Stimulated activated naive B cell treated with anti-CD40 and anti-IgM and Interleukin-4, amounts not matched to agents 10 μg/mL and 1 μg/mL and 100 μg/mL, for 72 hours (primary cell): Measurements from ENCODE around the gene FBN3.
"Not testable (repeated sequence)": the region's sequence is repeated elsewhere in the genome, so short reads cannot be mapped to it uniquely, and the experiment has no call there.

Experiments used
- ATAC-seq, 2 donors: fragments of 150-1000 bp; cut with Tn5 transposase; replicated peaks; 2 replicates each; pipeline ENCODE4 v1.10.0; 2021; ENCODE audit warnings: moderate library complexity in 1 of 2
- DNase-seq: peaks from one replicate; pipeline ENCODE4 v3.0.0; 2021
- H3K27ac Mint-ChIP-seq: one replicate; pipeline ENCODE4 v1.8.0; 2022; ENCODE audit warnings: mild to moderate bottlenecking, mixed read lengths
- H3K27me3 Mint-ChIP-seq, 2 donors: one replicate each; pipeline ENCODE4 v1.8.0; 2022; ENCODE audit warnings: mixed read lengths in 2 of 2
- H3K36me3 Mint-ChIP-seq, 2 donors: one replicate each; pipeline ENCODE4 v1.8.0; 2022; ENCODE audit warnings: mixed read lengths in 2 of 2, mild to moderate bottlenecking in 1 of 2
- H3K4me1 Mint-ChIP-seq, 2 donors: one replicate each; pipeline ENCODE4 v1.8.0; 2022; ENCODE audit warnings: mixed read lengths in 2 of 2, mild to moderate bottlenecking in 1 of 2
- H3K4me3 Mint-ChIP-seq, 2 donors: one replicate each; pipeline ENCODE4 v1.8.0; 2022; ENCODE audit warnings: mild to moderate bottlenecking in 2 of 2, mixed read lengths in 2 of 2, moderate library complexity in 1 of 2
- H3K9me3 Mint-ChIP-seq, 2 donors: one replicate each; pipeline ENCODE4 v1.8.0; 2022; ENCODE audit warnings: mixed read lengths in 2 of 2, mild to moderate bottlenecking in 1 of 2

FBN3 gene

DNA sequence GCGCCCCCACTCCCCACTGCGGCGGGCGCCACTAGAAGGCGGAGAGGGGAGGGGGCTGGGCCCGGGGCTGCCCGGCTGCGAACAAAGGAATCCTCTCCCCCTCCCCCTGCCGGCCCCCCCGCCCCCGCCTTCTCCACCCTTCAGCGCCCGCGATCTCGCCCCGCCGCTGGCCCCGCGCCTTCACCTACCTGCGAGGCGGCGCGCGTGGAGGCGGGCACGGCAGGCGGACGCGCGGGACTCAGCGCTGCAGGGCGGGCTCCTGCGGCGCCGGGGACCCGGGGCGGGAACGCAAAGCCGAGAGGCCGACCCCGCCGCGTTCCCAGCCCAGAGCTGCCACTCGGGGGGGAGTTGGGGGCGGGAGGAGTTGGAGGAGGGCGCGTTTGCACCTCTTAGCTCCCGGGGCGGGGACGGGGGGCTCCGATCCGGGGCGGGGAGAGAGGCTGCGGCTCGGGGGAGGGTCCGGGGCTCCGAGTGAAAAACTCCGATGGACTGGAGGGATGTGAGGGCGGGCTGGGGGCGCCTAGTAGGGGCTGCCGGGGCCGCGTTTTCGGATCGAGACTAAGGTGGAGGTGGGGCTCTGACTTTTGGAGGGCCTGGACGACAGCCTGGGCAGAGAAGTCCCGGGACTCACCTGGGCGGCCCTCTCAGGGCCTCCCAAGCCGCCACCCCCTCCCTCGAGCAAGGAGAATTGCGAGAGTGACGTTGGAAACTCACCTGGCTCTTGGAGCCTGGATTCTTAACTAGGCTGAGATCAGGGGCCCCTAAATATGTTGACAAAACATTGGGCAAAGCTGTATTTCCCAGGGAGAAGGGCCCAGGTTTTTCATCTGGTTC lies at the start of gene FBN3:
Gene FBN3, minus strand, starts transcription at position 332 of the 834 bp plus-strand sequence. CDS start 2,112 bp downstream, outside the sequence.
- ATAC-seq: peak in 1 of 2 donors; percentile 15
- Mint-ChIP-seq H3K27me3 (peaks cover 66 to 83% of the 10 kb centered on the region in 2 donors), H3K4me1 (peaks cover 9 to 10% of the 10 kb centered on the region in 2 donors)

DNA sequence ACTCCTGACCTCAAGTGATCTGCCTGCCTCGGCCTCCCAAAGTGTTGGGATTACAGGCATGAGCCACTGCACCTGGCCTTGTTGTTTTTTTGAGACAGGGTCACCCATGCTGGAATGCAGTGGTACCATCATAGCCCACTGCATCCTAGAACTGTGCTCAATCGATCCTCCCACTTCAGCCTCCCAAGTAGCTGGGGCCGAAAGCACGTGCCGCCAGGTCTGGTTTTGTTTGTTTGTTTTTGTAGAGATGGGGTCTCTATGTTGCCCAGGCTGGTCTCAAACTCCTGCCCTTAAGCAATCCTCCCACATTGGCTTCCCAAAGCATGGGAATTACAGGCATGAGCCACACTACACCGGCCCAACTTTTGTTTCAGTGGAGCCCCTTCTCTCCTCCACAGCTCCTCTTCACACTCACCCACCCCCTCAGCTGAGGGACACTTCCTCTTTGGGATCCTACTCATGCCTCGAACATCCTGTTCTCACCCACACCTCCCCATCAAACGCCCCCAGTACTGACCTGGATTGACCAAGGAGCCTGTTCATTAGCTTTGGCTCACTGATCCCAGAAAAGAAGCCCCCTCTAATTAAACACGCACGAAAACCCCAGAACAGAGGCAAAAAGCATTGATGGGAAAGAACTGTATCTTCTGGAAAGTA lies 47.0 kb upstream of the FBN3 start:
- Mint-ChIP-seq H3K9me3 (peaks cover 2 to 4% of the 10 kb centered on the region in 2 donors), H3K27me3 (no peaks in the 10 kb centered on the region), H3K36me3 (no peaks in the 10 kb centered on the region), H3K4me3 (peak overlapping the region; percentile 52 to 72), H3K27ac (peak overlapping the region; percentile 91), H3K4me1 (peaks cover 43 to 63% of the 10 kb centered on the region in 2 donors)
- ATAC-seq: no peak
- DNase-seq: no peak

More for the DNA sequence above, at the start of gene FBN3:
- H3K9me3 Mint-ChIP-seq: no peaks in the 10 kb centered on the region
- H3K36me3 Mint-ChIP-seq: no peaks in the 10 kb centered on the region
- DNase-seq: no peak
- no peak within 1 kb of the TSS for H3K27ac Mint-ChIP-seq
- H3K4me3 Mint-ChIP-seq: peak within 1 kb of the TSS; percentile 72 to 74

DNA sequence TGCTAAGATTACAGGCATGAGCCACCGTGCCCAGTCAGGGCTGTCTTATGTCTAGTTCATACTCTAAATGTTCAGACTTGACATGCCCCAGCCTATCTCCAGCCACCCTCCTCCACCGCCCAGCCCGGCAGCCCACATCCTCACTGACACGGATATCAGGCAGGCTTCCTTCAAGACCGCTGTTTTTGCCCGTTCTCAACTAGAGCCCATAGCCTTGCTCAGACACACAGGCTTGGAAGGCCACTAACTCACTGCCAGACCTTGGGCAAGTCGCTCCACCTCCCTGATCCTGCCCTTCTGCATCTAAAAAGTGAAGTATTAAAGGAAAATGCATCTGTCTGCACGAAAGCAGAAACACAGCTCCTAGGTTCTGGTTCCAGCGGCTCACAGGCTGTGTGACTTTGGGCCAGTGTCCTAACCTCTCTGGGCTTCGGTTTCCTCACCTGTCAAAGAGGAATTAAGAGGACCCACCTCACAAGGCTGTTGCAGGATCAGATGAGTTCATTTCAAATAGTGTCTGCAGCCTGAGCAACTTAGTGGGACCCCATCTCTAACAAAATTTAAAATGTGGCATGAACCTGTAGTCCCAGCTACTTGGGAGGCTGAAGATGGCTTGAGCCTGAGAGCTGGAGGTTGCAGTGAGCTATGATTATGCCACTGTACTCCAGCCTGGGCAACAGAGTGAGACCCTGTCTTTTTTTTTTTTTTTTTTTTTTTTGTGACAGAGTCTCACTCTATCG lies 45.3 kb upstream of the FBN3 start:
- Mint-ChIP-seq H3K27ac (peak overlapping the region; percentile 97), H3K4me1 (peaks cover 43 to 63% of the 10 kb centered on the region in 2 donors), H3K9me3 (peaks cover 2 to 4% of the 10 kb centered on the region in 2 donors), H3K4me3 (peak overlapping the region; percentile 73 to 85), H3K36me3 (no peaks in the 10 kb centered on the region), H3K27me3 (no peaks in the 10 kb centered on the region)
- DNase-seq (peak; percentile 41), ATAC-seq (peak; percentile 31 to 36)

DNA sequence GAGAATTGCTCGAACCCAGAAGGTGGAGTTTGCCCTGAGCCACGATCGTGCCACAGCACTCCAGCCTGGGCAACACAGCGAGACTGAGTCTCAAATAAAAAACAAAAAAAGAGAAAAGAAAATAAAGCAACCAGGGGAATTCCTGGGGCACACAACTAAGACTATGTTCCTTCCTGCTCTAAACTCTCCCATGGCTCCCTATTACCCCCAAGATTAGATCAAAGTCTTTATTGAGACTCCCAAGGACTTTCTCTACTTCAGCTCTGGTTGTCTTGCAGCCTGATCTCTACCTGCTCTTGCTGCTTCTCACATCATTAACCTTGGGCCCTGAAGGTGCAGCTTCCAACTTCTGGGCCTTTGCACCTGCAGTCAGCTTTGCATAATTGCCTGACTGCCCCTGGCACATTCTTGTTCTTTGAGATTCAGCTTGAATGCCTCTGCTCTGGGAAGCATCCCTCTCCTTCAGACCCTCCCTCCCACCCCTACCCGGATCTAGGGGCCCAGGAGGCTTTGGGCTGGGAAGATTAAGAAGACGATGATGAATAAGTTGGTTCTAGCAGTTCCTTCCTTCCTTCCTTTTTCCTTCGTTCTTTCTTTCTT lies 42.9 kb upstream of the FBN3 start:
- ATAC-seq: no peak
- Mint-ChIP-seq H3K36me3 (no peaks in the 10 kb centered on the region), H3K9me3 (peaks cover 2 to 4% of the 10 kb centered on the region in 2 donors), H3K4me1 (peaks cover 44 to 65% of the 10 kb centered on the region in 2 donors), H3K27ac (peak overlapping the region; percentile 97), H3K27me3 (no peaks in the 10 kb centered on the region), H3K4me3 (peak overlapping the region; percentile 1 to 85)
- DNase-seq: no peak

DNA sequence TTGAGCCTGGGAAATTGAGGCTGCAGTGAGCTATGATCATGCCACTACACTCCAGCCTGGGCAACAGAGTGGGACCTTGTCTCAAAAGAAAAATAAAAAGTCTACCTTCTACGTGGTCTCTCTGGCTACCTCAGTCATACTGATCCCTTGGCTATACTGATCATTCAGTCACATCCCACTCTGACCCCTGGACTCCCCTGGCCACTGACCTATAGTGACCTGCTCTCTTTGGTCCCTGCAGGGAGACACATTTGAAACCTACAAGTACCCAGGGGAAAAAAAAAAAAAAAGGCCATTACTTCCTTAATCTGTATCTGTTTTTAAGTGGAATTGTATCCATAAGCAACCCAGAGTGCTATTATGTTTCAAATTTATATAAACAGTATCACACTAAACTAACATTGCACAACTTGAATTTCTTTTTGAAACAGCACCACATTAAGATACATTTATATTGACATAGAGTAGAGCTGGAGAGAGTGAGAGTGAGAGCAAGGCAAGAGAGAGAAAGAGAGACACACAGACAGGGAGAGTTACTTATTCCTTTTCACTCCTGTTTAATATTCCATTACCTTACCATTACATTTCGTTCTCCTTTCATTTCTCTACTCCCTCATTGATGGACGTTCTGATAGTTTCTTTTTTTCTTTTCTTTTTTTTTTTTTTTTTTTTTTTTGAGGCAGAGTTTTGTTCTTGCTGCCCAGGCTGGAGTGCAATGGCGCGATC lies 36.1 kb upstream of the FBN3 start:
- Mint-ChIP-seq H3K4me1 (peaks cover 16 to 22% of the 10 kb centered on the region in 2 donors), H3K27me3 (no peaks in the 10 kb centered on the region), H3K9me3 (no peaks in the 10 kb centered on the region), H3K4me3 (no peak overlapping the region), H3K36me3 (no peaks in the 10 kb centered on the region), H3K27ac (no peak overlapping the region)
- DNase-seq (no peak), ATAC-seq (no peak)

DNA sequence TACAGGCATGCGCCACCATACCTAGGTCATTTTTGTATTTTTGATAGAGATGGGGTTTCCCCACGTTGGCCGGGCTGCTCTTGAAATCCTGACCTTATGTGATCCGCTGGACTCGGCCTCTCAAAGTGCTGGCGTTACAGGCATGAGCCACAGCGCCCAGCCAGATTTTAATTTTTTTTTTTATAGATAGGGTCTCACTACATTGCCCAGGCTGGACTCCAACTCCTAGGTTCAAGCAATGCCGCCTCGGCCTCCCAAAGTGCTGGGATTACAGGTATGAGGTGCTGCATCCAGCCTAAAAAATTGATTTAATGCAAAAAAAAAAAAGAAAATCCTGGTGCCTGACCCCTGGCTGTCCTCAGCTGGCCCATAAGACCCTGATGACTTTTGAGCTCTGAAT lies 34.9 kb upstream of the FBN3 start:
- Mint-ChIP-seq H3K27ac (no peak overlapping the region), H3K4me1 (peaks cover 16 to 22% of the 10 kb centered on the region in 2 donors), H3K36me3 (no peaks in the 10 kb centered on the region), H3K4me3 (no peak overlapping the region), H3K9me3 (no peaks in the 10 kb centered on the region), H3K27me3 (no peaks in the 10 kb centered on the region)
- ATAC-seq: no peak
- DNase-seq: no peak

DNA sequence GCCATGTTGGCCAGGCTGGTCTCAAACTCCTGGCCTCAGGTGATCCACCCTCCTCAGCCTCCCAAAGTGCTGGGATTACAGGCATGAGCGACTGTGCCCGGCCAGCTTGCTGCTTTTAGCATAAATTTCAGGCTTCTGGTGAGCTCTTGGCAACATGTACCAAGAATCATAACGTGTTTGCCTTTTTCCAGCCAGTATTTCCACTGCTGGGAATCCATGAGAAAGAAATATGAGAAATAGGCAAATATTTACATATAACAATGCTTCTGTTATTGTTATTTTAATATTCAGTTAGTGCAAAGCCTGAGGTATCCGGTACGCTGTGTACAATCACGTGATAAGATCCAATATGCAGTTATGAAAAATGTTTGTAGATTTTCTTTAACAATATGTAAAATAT lies 30.6 kb upstream of the FBN3 start:
- Mint-ChIP-seq H3K9me3 (no peaks in the 10 kb centered on the region), H3K27ac (no peak overlapping the region), H3K4me1 (peaks cover 5 to 9% of the 10 kb centered on the region in 2 donors), H3K36me3 (no peaks in the 10 kb centered on the region), H3K27me3 (no peaks in the 10 kb centered on the region), H3K4me3 (no peak overlapping the region)
- ATAC-seq (no peak), DNase-seq (no peak)

DNA sequence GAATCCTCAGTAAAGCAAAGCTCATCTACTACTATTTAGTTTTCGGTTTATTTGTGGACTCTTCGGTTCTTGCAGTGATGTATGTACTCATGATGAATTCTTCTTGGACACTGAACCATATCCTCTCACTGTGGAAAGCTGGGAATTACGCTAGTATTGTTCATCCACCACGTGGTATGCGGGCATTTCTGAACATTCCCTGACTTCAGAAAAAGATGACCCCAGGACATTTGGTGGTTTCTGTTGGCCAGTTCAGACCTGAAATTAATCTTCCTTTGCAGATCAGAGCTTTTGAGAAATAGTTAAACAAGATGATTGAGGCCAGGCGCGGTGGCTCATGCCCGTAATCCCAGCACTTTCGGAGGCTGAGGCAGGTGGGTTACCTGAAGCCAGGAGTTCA lies 25.3 kb upstream of the FBN3 start:
- no peaks in the 10 kb centered on the region for H3K9me3 Mint-ChIP-seq
- DNase-seq: no peak
- H3K27ac Mint-ChIP-seq: no peak overlapping the region
- H3K27me3 Mint-ChIP-seq: no peaks in the 10 kb centered on the region
- no peaks in the 10 kb centered on the region for H3K4me1 Mint-ChIP-seq
- no peaks in the 10 kb centered on the region for H3K36me3 Mint-ChIP-seq
- no peak overlapping the region for H3K4me3 Mint-ChIP-seq
- no peak for ATAC-seq

DNA sequence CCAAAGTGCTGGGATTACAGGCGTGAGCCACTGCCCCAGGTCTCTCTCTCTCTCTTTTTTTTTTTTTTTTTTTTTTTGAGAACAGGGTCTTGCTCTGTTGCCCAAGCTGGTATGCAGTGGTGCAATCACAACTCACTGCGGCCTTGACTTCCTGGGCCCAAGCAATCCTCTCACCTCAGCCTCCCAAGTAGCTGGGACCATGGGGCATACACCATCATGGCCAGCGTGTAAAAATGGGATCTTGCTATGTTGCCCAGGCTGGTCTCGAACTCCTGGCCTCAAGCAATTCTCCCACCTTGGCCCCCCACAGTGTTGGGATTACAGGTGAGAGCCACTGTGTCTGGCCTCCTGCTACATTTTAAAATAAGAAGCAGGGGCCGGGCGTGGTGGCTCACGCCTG lies 19.1 kb upstream of the FBN3 start:
- ATAC-seq: no peak
- H3K9me3 Mint-ChIP-seq: no peaks in the 10 kb centered on the region
- H3K36me3 Mint-ChIP-seq: no peaks in the 10 kb centered on the region
- H3K27ac Mint-ChIP-seq: no peak overlapping the region
- DNase-seq: no peak
- no peaks in the 10 kb centered on the region for H3K27me3 Mint-ChIP-seq
- H3K4me1 Mint-ChIP-seq: peaks cover 4 to 5% of the 10 kb centered on the region in 2 donors
- H3K4me3 Mint-ChIP-seq: no peak overlapping the region

DNA sequence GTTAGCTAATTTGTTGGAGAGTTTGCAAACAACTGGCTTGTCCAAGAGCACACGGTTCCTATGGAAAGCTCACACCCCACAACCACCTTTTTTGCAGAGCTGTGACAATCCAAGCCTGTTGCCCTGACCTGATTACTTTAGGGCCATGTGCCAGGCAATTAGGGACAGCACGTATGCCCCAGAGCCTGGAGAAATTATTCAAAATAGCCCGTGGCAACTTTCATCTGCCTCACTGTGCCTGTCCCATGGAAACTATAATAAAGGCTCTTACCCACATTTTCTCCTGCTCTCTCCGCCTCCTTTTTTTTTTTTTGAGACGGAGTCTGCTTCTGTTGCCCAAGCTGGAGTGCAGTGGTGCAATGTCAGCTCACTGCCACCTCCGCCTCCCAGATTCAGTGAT lies 18.6 kb upstream of the FBN3 start:
- Mint-ChIP-seq H3K4me3 (no peak overlapping the region), H3K36me3 (no peaks in the 10 kb centered on the region), H3K27ac (peak overlapping the region; percentile 57), H3K27me3 (no peaks in the 10 kb centered on the region), H3K4me1 (peaks cover 4 to 5% of the 10 kb centered on the region in 2 donors), H3K9me3 (no peaks in the 10 kb centered on the region)
- DNase-seq (no peak), ATAC-seq (no peak)

DNA sequence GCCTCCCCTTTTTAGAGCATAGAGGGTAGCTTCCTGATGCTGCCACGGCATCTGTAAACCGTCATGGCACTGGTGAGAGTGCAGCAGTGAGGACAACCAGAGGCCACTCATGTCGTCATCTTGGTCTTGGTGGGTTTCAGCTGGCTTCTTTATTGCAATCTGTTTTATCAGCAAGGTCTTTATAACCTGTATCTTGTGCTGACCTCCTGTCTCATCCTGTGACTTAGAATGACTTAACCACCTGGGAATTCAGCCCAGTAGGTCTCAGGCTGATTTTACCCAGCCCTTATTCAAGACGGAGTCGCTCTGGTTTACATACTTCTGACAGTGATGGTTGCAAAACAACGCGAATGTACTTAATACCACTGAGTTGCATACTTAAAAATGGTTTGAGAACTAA lies 14.4 kb upstream of the FBN3 start:
- Mint-ChIP-seq H3K4me3 (no peak overlapping the region), H3K9me3 (no peaks in the 10 kb centered on the region), H3K36me3 (no peaks in the 10 kb centered on the region), H3K27ac (no peak overlapping the region), H3K27me3 (no peaks in the 10 kb centered on the region), H3K4me1 (peaks cover 13 to 18% of the 10 kb centered on the region in 2 donors)
- no peak for DNase-seq
- ATAC-seq: no peak

DNA sequence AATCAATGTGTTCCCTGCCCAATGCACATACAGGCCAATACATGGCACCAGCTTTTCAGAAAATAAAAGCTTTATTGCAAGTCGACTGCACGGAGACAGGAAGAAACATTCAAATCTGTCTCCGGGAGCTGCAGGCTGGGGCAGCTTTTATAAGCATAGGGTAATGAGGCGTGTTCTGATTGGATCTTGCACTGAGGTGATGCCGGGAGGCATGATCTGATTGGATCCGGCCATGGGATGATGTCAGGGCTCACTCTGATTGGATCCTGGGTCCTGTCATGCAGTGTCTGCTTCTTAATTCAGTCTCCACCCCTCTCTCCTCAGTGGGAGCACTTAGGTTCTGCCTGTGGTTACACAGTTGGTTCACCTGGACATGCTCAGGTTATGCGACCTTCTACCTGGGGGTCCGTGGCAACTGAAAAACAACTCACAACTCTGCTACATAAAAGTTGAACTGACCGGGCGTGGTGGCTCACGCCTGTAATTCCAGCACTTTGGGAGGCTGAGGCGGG lies 11.8 kb upstream of the FBN3 start:
- ATAC-seq (peak; percentile 65 to 92), DNase-seq (peak; percentile 38)
- Mint-ChIP-seq H3K9me3 (no peaks in the 10 kb centered on the region), H3K27me3 (peaks cover 8 to 9% of the 10 kb centered on the region in 2 donors), H3K27ac (peak overlapping the region; percentile 84), H3K36me3 (no peaks in the 10 kb centered on the region), H3K4me1 (peaks cover 15 to 20% of the 10 kb centered on the region in 2 donors), H3K4me3 (peak overlapping the region in 1 of 2 donors; percentile 17)

DNA sequence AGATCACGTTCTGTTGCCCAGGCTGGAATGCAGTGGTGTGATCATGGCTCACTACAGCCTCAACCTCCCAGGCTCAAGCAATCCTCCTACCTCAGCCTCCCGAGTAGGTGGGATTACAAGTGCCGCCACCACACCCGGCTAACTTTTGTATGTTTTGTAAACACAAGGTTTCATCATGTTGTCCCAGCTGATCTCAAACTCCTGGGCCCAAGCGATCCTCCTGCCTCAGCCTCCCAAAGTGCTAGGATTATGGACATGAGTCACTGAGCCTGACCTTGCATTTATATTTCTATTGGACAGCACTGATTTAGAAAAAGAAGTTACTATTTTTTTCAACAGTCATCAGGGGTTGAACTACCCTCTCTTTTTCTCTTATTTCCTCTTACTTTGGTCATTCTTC lies 9.9 kb upstream of the FBN3 start:
- not testable (repeated sequence) for H3K36me3 Mint-ChIP-seq, ATAC-seq, DNase-seq, H3K4me3 Mint-ChIP-seq, H3K27ac Mint-ChIP-seq, H3K9me3 Mint-ChIP-seq
- Mint-ChIP-seq H3K4me1 (peaks cover 18 to 20% of the 10 kb centered on the region in 2 donors), H3K27me3 (peaks cover 22 to 24% of the 10 kb centered on the region in 2 donors)
